Measurements from ENCODE around the gene PPP1R1B. TPM values are rescaled to one million over a fixed set of nuclear protein-coding genes. Genes with fewer than 3 reads are reported as not detected.

Gene PPP1R1B
- total RNA-seq, 3 donors from 2014 or later = 0.18 TPM; not detected in 2

- Mint-ChIP-seq H3K4me3 (no peak overlapping the region), H3K4me1 (ENCODE audit: low read depth) (peaks cover 5% of the 10 kb centered on the region), H3K9me3 (no peaks in the 10 kb centered on the region), H3K36me3 (ENCODE audit: insufficient read depth) (peaks cover 3% of the 10 kb centered on the region), H3K27me3 (ENCODE audit: low read depth) (peaks cover 17% of the 10 kb centered on the region)
- ATAC-seq = no peak
- no peak for DNase-seq
Measured at GRCh38 chr17:39666601-39667261, 40.0 kb downstream of the PPP1R1B start.

GRCh38 chr17:39667262-39667944 lies 40.7 kb downstream of the PPP1R1B start:
- Mint-ChIP-seq H3K4me3 (peak overlapping the region; percentile 53), H3K36me3 (ENCODE audit: insufficient read depth) (peaks cover 2% of the 10 kb centered on the region), H3K27me3 (ENCODE audit: low read depth) (peaks cover 17% of the 10 kb centered on the region), H3K4me1 (ENCODE audit: low read depth) (peaks cover 9% of the 10 kb centered on the region), H3K9me3 (no peaks in the 10 kb centered on the region)
- no peak for DNase-seq
- ATAC-seq = peak in 1 of 2 donors; percentile 15

- Mint-ChIP-seq H3K4me3 (peak within 1 kb of the TSS; percentile 53), H3K9me3 (no peaks in the 10 kb centered on the region), H3K4me1 (ENCODE audit: low read depth) (peaks cover 9% of the 10 kb centered on the region), H3K36me3 (ENCODE audit: insufficient read depth) (peaks cover under 1% of the 10 kb centered on the region), H3K27me3 (ENCODE audit: low read depth) (peaks cover 17% of the 10 kb centered on the region)
- ATAC-seq (peak; percentile 71 to 80), DNase-seq (peak; percentile 53)
Measured at GRCh38 chr17:39667945-39668924, 41.5 kb downstream of the PPP1R1B start, which contains the start of gene PNMT. Gene PNMT (plus strand): TSS chr17:39668453. CDS start chr17:39668476, 23 bp downstream.

GRCh38 chr17:39669897-39670735 lies 43.4 kb downstream of the PPP1R1B start:
- Mint-ChIP-seq H3K9me3 (no peaks in the 10 kb centered on the region), H3K36me3 (ENCODE audit: insufficient read depth) (no peaks in the 10 kb centered on the region), H3K27me3 (ENCODE audit: low read depth) (peaks cover 17% of the 10 kb centered on the region), H3K4me1 (ENCODE audit: low read depth) (peaks cover 9% of the 10 kb centered on the region), H3K4me3 (no peak overlapping the region)
- DNase-seq (no peak), ATAC-seq (no peak)

GRCh38 chr17:39670746-39671145 lies 44.0 kb downstream of the PPP1R1B start:
- Mint-ChIP-seq H3K27me3 (ENCODE audit: low read depth) (peaks cover 17% of the 10 kb centered on the region), H3K36me3 (ENCODE audit: insufficient read depth) (no peaks in the 10 kb centered on the region), H3K4me1 (ENCODE audit: low read depth) (peaks cover 15% of the 10 kb centered on the region), H3K4me3 (no peak overlapping the region), H3K9me3 (no peaks in the 10 kb centered on the region)
- no peak for ATAC-seq
- no peak for DNase-seq

GRCh38 chr17:39671651-39672521 lies 45.1 kb downstream of the PPP1R1B start:
- ATAC-seq (no peak), DNase-seq (no peak)
- Mint-ChIP-seq H3K27me3 (ENCODE audit: low read depth) (peaks cover 10% of the 10 kb centered on the region), H3K9me3 (no peaks in the 10 kb centered on the region), H3K4me1 (ENCODE audit: low read depth) (peaks cover 26% of the 10 kb centered on the region), H3K36me3 (ENCODE audit: insufficient read depth) (no peaks in the 10 kb centered on the region), H3K4me3 (no peak overlapping the region)

- peaks cover 34% of the 10 kb centered on the region for H3K4me1 Mint-ChIP-seq (ENCODE audit: low read depth)
- no peaks in the 10 kb centered on the region for H3K9me3 Mint-ChIP-seq
- H3K36me3 Mint-ChIP-seq (ENCODE audit: insufficient read depth) = no peaks in the 10 kb centered on the region
- H3K4me3 Mint-ChIP-seq = no peak overlapping the region
- no peak for DNase-seq
- peaks cover 8% of the 10 kb centered on the region for H3K27me3 Mint-ChIP-seq (ENCODE audit: low read depth)
- ATAC-seq = no peak
Measured at GRCh38 chr17:39672522-39673334, 46.0 kb downstream of the PPP1R1B start.

- no peaks in the 10 kb centered on the region for H3K36me3 Mint-ChIP-seq (ENCODE audit: insufficient read depth)
- no peaks in the 10 kb centered on the region for H3K9me3 Mint-ChIP-seq
- peaks cover 40% of the 10 kb centered on the region for H3K4me1 Mint-ChIP-seq (ENCODE audit: low read depth)
- peaks cover 6% of the 10 kb centered on the region for H3K27me3 Mint-ChIP-seq (ENCODE audit: low read depth)
- no peak overlapping the region for H3K4me3 Mint-ChIP-seq
- DNase-seq (no peak), ATAC-seq (no peak)
Measured at GRCh38 chr17:39673335-39674081, 46.8 kb downstream of the PPP1R1B start.

GRCh38 chr17:39674179-39674578 lies 47.4 kb downstream of the PPP1R1B start:
- Mint-ChIP-seq H3K9me3 (no peaks in the 10 kb centered on the region), H3K4me3 (no peak overlapping the region), H3K36me3 (ENCODE audit: insufficient read depth) (no peaks in the 10 kb centered on the region), H3K4me1 (ENCODE audit: low read depth) (peaks cover 44% of the 10 kb centered on the region), H3K27me3 (ENCODE audit: low read depth) (peaks cover 3% of the 10 kb centered on the region)
- ATAC-seq (no peak), DNase-seq (no peak)

GRCh38 chr17:39674702-39675389 lies 48.1 kb downstream of the PPP1R1B start:
- ATAC-seq = no peak
- Mint-ChIP-seq H3K4me1 (ENCODE audit: low read depth) (peaks cover 50% of the 10 kb centered on the region), H3K4me3 (no peak overlapping the region), H3K9me3 (no peaks in the 10 kb centered on the region), H3K36me3 (ENCODE audit: insufficient read depth) (no peaks in the 10 kb centered on the region), H3K27me3 (ENCODE audit: low read depth) (peaks cover 1% of the 10 kb centered on the region)
- DNase-seq = no peak

- Mint-ChIP-seq H3K4me1 (ENCODE audit: low read depth) (peaks cover 57% of the 10 kb centered on the region), H3K9me3 (no peaks in the 10 kb centered on the region), H3K4me3 (no peak overlapping the region), H3K27me3 (ENCODE audit: low read depth) (no peaks in the 10 kb centered on the region), H3K36me3 (ENCODE audit: insufficient read depth) (peaks cover 3% of the 10 kb centered on the region)
- DNase-seq (no peak), ATAC-seq (peak in 1 of 2 donors; percentile 1)
Measured at GRCh38 chr17:39675390-39676082, 48.8 kb downstream of the PPP1R1B start.

All from activated T-cell treated with anti-CD3 and anti-CD28 coated beads, Interleukin-2, amount 50 U/mL, for 4 hours (primary cell).